Measurements from ENCODE around the gene ACAD10.
"Not testable (repeated sequence)": the region's sequence is repeated elsewhere in the genome, so short reads cannot be mapped to it uniquely, and the experiment has no call there.

Gene ACAD10

GRCh38 chr12:111687952-111688351, 2.1 kb downstream of the ACAD10 start:
- no peak for DNase-seq

GRCh38 chr12:111691262-111691661, 5.4 kb downstream of the ACAD10 start:
- no peak for DNase-seq

GRCh38 chr12:111692575-111693210, 6.8 kb downstream of the ACAD10 start:
- DNase-seq, result no peak

GRCh38 chr12:111693818-111694217, 8.0 kb downstream of the ACAD10 start:
- DNase-seq, result no peak

GRCh38 chr12:111699962-111700361, 14.1 kb downstream of the ACAD10 start:
- DNase-seq, result no peak

GRCh38 chr12:111705672-111706071, 19.8 kb downstream of the ACAD10 start:
- DNase-seq, result no peak

GRCh38 chr12:111706145-111706544, 20.3 kb downstream of the ACAD10 start:
- no peak for DNase-seq

- DNase-seq, result peak; percentile 86
Observed at GRCh38 chr12:111715279-111715678, 29.4 kb downstream of the ACAD10 start.

- DNase-seq, result not testable (repeated sequence)
Observed at GRCh38 chr12:111719316-111719715, 33.5 kb downstream of the ACAD10 start.

GRCh38 chr12:111720457-111720856, 34.6 kb downstream of the ACAD10 start:
- no peak for DNase-seq

GRCh38 chr12:111723646-111724360, 38.0 kb downstream of the ACAD10 start:
- DNase-seq, result not testable (repeated sequence)

GRCh38 chr12:111728795-111729194, 42.9 kb downstream of the ACAD10 start:
- no peak for DNase-seq

GRCh38 chr12:111730420-111730819, 44.6 kb downstream of the ACAD10 start:
- DNase-seq, result no peak

- DNase-seq, result no peak
Observed at GRCh38 chr12:111732786-111733185, 46.9 kb downstream of the ACAD10 start.

GRCh38 chr12:111733340-111733915, 47.6 kb downstream of the ACAD10 start:
- DNase-seq, result no peak

GRCh38 chr12:111739524-111739923, 53.7 kb downstream of the ACAD10 start:
- not testable (repeated sequence) for DNase-seq

GRCh38 chr12:111741235-111741812, 55.5 kb downstream of the ACAD10 start:
- peak; percentile 54 for DNase-seq

- no peak for DNase-seq
Observed at GRCh38 chr12:111745211-111745610, 59.4 kb downstream of the ACAD10 start.

GRCh38 chr12:111747333-111747732, 61.5 kb downstream of the ACAD10 start:
- DNase-seq, result no peak

- no peak for DNase-seq
Observed at GRCh38 chr12:111748151-111748672, 62.4 kb downstream of the ACAD10 start.

GRCh38 chr12:111748867-111749266, 63.0 kb downstream of the ACAD10 start:
- no peak for DNase-seq

- no peak for DNase-seq
Observed at GRCh38 chr12:111749391-111749790, 63.5 kb downstream of the ACAD10 start.

- DNase-seq, result peak; percentile 46
Observed at GRCh38 chr12:111753144-111753881, 67.5 kb downstream of the ACAD10 start.

All from NCI-H2029 (cell line).